ENCODE results near the gene MRPL36.
"Not testable (repeated sequence)": the region's sequence is repeated elsewhere in the genome, so short reads cannot be mapped to it uniquely, and the experiment has no call there.

MRPL36 gene

GRCh38 chr5:1831677-1832313 is 32.2 kb upstream of the MRPL36 start:
- DNase-seq, result no peak

- DNase-seq, result no peak
Measured at GRCh38 chr5:1831257-1831656, 31.6 kb upstream of the MRPL36 start.

GRCh38 chr5:1830571-1831228 is 31.1 kb upstream of the MRPL36 start:
- DNase-seq, result no peak

- no peak for DNase-seq
Measured at GRCh38 chr5:1827886-1828397, 28.3 kb upstream of the MRPL36 start.

- no peak for DNase-seq
Measured at GRCh38 chr5:1827025-1827885, 27.6 kb upstream of the MRPL36 start.

GRCh38 chr5:1826235-1826980 is 26.8 kb upstream of the MRPL36 start:
- no peak for DNase-seq

GRCh38 chr5:1824903-1825841 is 25.5 kb upstream of the MRPL36 start:
- no peak for DNase-seq

- DNase-seq, result no peak
Measured at GRCh38 chr5:1824109-1824821, 24.6 kb upstream of the MRPL36 start.

- no peak for DNase-seq
Measured at GRCh38 chr5:1823381-1824034, 23.9 kb upstream of the MRPL36 start.

GRCh38 chr5:1821862-1822261 is 22.2 kb upstream of the MRPL36 start:
- DNase-seq, result no peak

- no peak for DNase-seq
Measured at GRCh38 chr5:1820926-1821325, 21.3 kb upstream of the MRPL36 start.

- no peak for DNase-seq
Measured at GRCh38 chr5:1820381-1820780, 20.7 kb upstream of the MRPL36 start.

- no peak for DNase-seq
Measured at GRCh38 chr5:1819458-1819857, 19.8 kb upstream of the MRPL36 start.

GRCh38 chr5:1818784-1819183 is 19.1 kb upstream of the MRPL36 start:
- no peak for DNase-seq

- DNase-seq, result no peak
Measured at GRCh38 chr5:1817261-1818043, 17.8 kb upstream of the MRPL36 start.

- DNase-seq, result not testable (repeated sequence)
Measured at GRCh38 chr5:1816495-1817089, 17.0 kb upstream of the MRPL36 start.

GRCh38 chr5:1815881-1816292 is 16.2 kb upstream of the MRPL36 start:
- no peak for DNase-seq

GRCh38 chr5:1815071-1815786 is 15.6 kb upstream of the MRPL36 start:
- DNase-seq, result no peak

Data from activated CD4-positive, alpha-beta T cell treated with anti-CD3 and anti-CD28 coated beads, Interleukin-2, amount 50 U/mL, for 16 hours (primary cell).